SHP77 (cell line): ENCODE results near the gene RAC3.

Source experiments
- DNase-seq, 2 experiments: peaks; one replicate each; lab custom pipeline; 2025; lab: John Stamatoyannopoulos, UW

Gene RAC3

GRCh38 chr17:82041144-82041814, 9.8 kb downstream of the RAC3 start:
- no peak for DNase-seq

GRCh38 chr17:82042649-82043048, 11.2 kb downstream of the RAC3 start:
- no peak for DNase-seq

- no peak for DNase-seq
These were observed 12.0 kb downstream of the RAC3 start for GRCh38 chr17:82043507-82043906.

- DNase-seq = no peak
These were observed 14.5 kb downstream of the RAC3 start for GRCh38 chr17:82045936-82046484.

GRCh38 chr17:82046903-82047302, 15.4 kb downstream of the RAC3 start:
- DNase-seq = no peak

- no peak for DNase-seq
These were observed 15.9 kb downstream of the RAC3 start for GRCh38 chr17:82047379-82047778.

- DNase-seq = no peak
These were observed 16.6 kb downstream of the RAC3 start for GRCh38 chr17:82047914-82048570.

- DNase-seq = no peak
These were observed 17.1 kb downstream of the RAC3 start for GRCh38 chr17:82048571-82048971.

- DNase-seq = no peak
These were observed 17.6 kb downstream of the RAC3 start for GRCh38 chr17:82049106-82049505.

- DNase-seq = no peak
These were observed 18.1 kb downstream of the RAC3 start for GRCh38 chr17:82049521-82049971.

- DNase-seq = no peak
These were observed 18.8 kb downstream of the RAC3 start for GRCh38 chr17:82050152-82050760.

- DNase-seq = no peak
These were observed 19.5 kb downstream of the RAC3 start for GRCh38 chr17:82050761-82051641.

- peak; percentile 54 to 82 for DNase-seq
These were observed 20.5 kb downstream of the RAC3 start, which contains the start of the genes GPS1 and RFNG for GRCh38 chr17:82051776-82052637. Gene GPS1 (plus strand): TSS chr17:82051898. CDS start chr17:82051932, 34 bp downstream. Gene RFNG (minus strand): TSS chr17:82051811. CDS start chr17:82051766, 45 bp downstream.

GRCh38 chr17:82052638-82053059, 21.2 kb downstream of the RAC3 start:
- DNase-seq = no peak

- no peak for DNase-seq
These were observed 21.7 kb downstream of the RAC3 start for GRCh38 chr17:82053130-82053529.

GRCh38 chr17:82053556-82054263, 22.2 kb downstream of the RAC3 start:
- no peak for DNase-seq

- DNase-seq = no peak
These were observed 23.0 kb downstream of the RAC3 start for GRCh38 chr17:82054351-82055022.

GRCh38 chr17:82055023-82055964, 23.8 kb downstream of the RAC3 start:
- DNase-seq = no peak
